Neural cell (in vitro differentiated cells): Measurements from ENCODE around the gene TMEM174. TPM values are rescaled to one million over a fixed set of nuclear protein-coding genes. Genes with fewer than 3 reads are reported as not detected.

ENCODE experiments used
- H2AFZ ChIP-seq: fragments of 200-600, 300-800 bp; sonication (generic), shearing (Covaris generic); 2 replicates; pipeline ENCODE4 v1.6.0; 2014; ENCODE audit warnings: low read depth, mild to moderate bottlenecking, antibody characterized with exemption, low read length, moderate library complexity
- H3F3A ChIP-seq: fragments of 200-600 bp; shearing (Covaris generic); 2 replicates; pipeline ENCODE4 v1.6.1; 2016; ENCODE audit warnings: mild to moderate bottlenecking, moderate library complexity, mixed read lengths, antibody characterized with exemption, low read length; ENCODE audit not compliant: insufficient read depth, poor library complexity, severe bottlenecking
- H3K27ac ChIP-seq: fragments of 200-600, 300-800 bp; sonication (generic), shearing (Covaris generic); 2 replicates; pipeline ENCODE4 v1.5.1; 2014; ENCODE audit warnings: mild to moderate bottlenecking, low read length, moderate library complexity
- H3K27me3 ChIP-seq: fragments of 300-800, 200-600 bp; sonication (generic), shearing (Covaris generic); 2 replicates; pipeline ENCODE4 v1.6.0; 2014; ENCODE audit warnings: mild to moderate bottlenecking, low read depth, low read length, moderate library complexity; ENCODE audit not compliant: insufficient read depth
- H3K36me3 ChIP-seq: fragments of 300-800, 200-600 bp; sonication (generic), shearing (Covaris generic); 2 replicates; pipeline ENCODE4 v1.5.1; 2014; ENCODE audit warnings: mild to moderate bottlenecking, antibody characterized with exemption, low read length, moderate library complexity; ENCODE audit not compliant: insufficient read depth
- H3K4me2 ChIP-seq: fragments of 300-800, 200-600 bp; sonication (generic), shearing (Covaris generic); 2 replicates; pipeline ENCODE4 v1.6.0; 2014; ENCODE audit warnings: mild to moderate bottlenecking, low read length
- H3K4me3 ChIP-seq: fragments of 300-800, 200-600 bp; sonication (generic), shearing (Covaris generic); 2 replicates; pipeline ENCODE4 v1.5.1; 2014; ENCODE audit warnings: mild to moderate bottlenecking, low read length, moderate library complexity
- H3K79me2 ChIP-seq: fragments of 200-600 bp; shearing (Covaris generic); replicated peaks from 2 replicates; pipeline ENCODE4 v1.6.0; 2014; ENCODE audit warnings: mild to moderate bottlenecking, low read length, moderate library complexity; ENCODE audit not compliant: insufficient read depth
- H3K9ac ChIP-seq: fragments of 300-800, 200-600 bp; sonication (generic), shearing (Covaris generic); 2 replicates; pipeline ENCODE4 v1.6.1; 2016; ENCODE audit warnings: mild to moderate bottlenecking, low read length, mixed read lengths
- H3K9me2 ChIP-seq: fragments of 200-600 bp; shearing (Covaris generic); 2 replicates; pipeline ENCODE4 v1.6.1; 2016; ENCODE audit warnings: mild to moderate bottlenecking, low read length, mixed read lengths; ENCODE audit not compliant: insufficient read depth
- H3K9me3 ChIP-seq: fragments of 200-600, 300-800 bp; sonication (generic), shearing (Covaris generic); 2 replicates; pipeline ENCODE4 v1.6.1; 2016; ENCODE audit warnings: mild to moderate bottlenecking, mixed run types, low read length, moderate library complexity, mixed read lengths
- H4K20me1 ChIP-seq: fragments of 200-600 bp; shearing (Covaris generic); 2 replicates; pipeline ENCODE4 v1.6.1; 2016; ENCODE audit warnings: mild to moderate bottlenecking, mixed run types; ENCODE audit not compliant: insufficient read depth
- EP300 ChIP-seq: fragments of 450-650 bp; conservative IDR thresholded peaks from 2 replicates; pipeline ENCODE4 v1.6.1; 2014; ENCODE audit warnings: antibody characterized with exemption, mild to moderate bottlenecking, moderate library complexity; ENCODE audit not compliant: poor library complexity, severe bottlenecking
- EZH2 ChIP-seq: fragments of 200-600, 300-800 bp; shearing (Covaris generic), sonication (generic); IDR thresholded peaks from 2 replicates; pipeline ENCODE4 v1.6.1; 2014; ENCODE audit warnings: antibody characterized with exemption, low read length, borderline replicate concordance, mild to moderate bottlenecking; ENCODE audit not compliant: insufficient read depth, poor library complexity, severe bottlenecking
- MXI1 ChIP-seq: fragments of 450-650 bp; conservative IDR thresholded peaks from 2 replicates; pipeline ENCODE4 v1.6.1; 2014; ENCODE audit warnings: antibody characterized with exemption, mild to moderate bottlenecking; ENCODE audit not compliant: poor library complexity, severe bottlenecking
- RAD21 ChIP-seq: fragments of 450-650 bp; conservative IDR thresholded peaks from 2 replicates; pipeline ENCODE4 v1.6.1; 2014; ENCODE audit warnings: antibody characterized with exemption, mild to moderate bottlenecking, moderate library complexity
- REST ChIP-seq: IDR thresholded peaks from 2 replicates; pipeline ENCODE4 v1.6.1; 2012; ENCODE audit warnings: borderline replicate concordance
- SMC3 ChIP-seq: fragments of 450-650 bp; conservative IDR thresholded peaks from 2 replicates; pipeline ENCODE4 v1.6.1; 2014; ENCODE audit warnings: antibody characterized with exemption, mild to moderate bottlenecking, moderate library complexity; ENCODE audit not compliant: poor library complexity
- TAF1 ChIP-seq: IDR thresholded peaks from 2 replicates; pipeline ENCODE4 v1.6.1; 2012; ENCODE audit warnings: low read depth
- polyA plus RNA-seq: library from polyadenylated mRNA; depleted of rRNA; stranded (reverse); fragments of >200 nt; gene quantifications from 2 replicates; pipeline ENCODE4 v1.2.3, GENCODE V29; 2014
- TF ChIP-seq, protein P1 (sequence below): fragments of 450-650 bp; IDR thresholded peaks from 2 replicates; pipeline ENCODE4 v1.5.1; 2014; ENCODE audit warnings: antibody characterized with exemption, mild to moderate bottlenecking, moderate library complexity; ENCODE audit not compliant: poor library complexity, severe bottlenecking

The TMEM174 gene
- polyA plus RNA-seq, 1 donor from 2014 or later: not detected

- H3K79me2 ChIP-seq: no peaks in the 10 kb centered on the region
- H3K4me2 ChIP-seq: no peak overlapping the region
- no peaks in the 10 kb centered on the region for H3K9me2 ChIP-seq
- no peak for TF ChIP-seq TAF1
- TF ChIP-seq EP300: no peak
- no peaks in the 10 kb centered on the region for H3K9me3 ChIP-seq
- no peak overlapping the region for H2AFZ ChIP-seq
- H3K27me3 ChIP-seq: no peaks in the 10 kb centered on the region
- H3K27ac ChIP-seq: no peak overlapping the region
- H3K9ac ChIP-seq: no peak overlapping the region
- no peaks in the 10 kb centered on the region for H3F3A ChIP-seq
- no peaks in the 10 kb centered on the region for H3K36me3 ChIP-seq
- H3K4me3 ChIP-seq: no peak overlapping the region
- H4K20me1 ChIP-seq: no peaks in the 10 kb centered on the region
These were observed 10.5 kb downstream of the TMEM174 start for GRCh38 chr5:73183481-73183891.

GRCh38 chr5:73186976-73187375 is 14.0 kb downstream of the TMEM174 start:
- Histone ChIP-seq H3K36me3 (no peaks in the 10 kb centered on the region), H3F3A (no peaks in the 10 kb centered on the region), H3K27me3 (no peaks in the 10 kb centered on the region), H3K4me3 (no peak overlapping the region), H3K9me2 (no peaks in the 10 kb centered on the region), H3K9ac (no peak overlapping the region), H3K27ac (no peak overlapping the region), H2AFZ (no peak overlapping the region), H4K20me1 (no peaks in the 10 kb centered on the region), H3K9me3 (no peaks in the 10 kb centered on the region), H3K4me2 (no peak overlapping the region), H3K79me2 (no peaks in the 10 kb centered on the region)
- TF ChIP-seq SMC3 (no peak), EZH2 (no peak), RAD21 (no peak), REST (no peak), MXI1 (no peak), TAF1 (no peak), EP300 (no peak)
- TF ChIP-seq, protein P1, sequence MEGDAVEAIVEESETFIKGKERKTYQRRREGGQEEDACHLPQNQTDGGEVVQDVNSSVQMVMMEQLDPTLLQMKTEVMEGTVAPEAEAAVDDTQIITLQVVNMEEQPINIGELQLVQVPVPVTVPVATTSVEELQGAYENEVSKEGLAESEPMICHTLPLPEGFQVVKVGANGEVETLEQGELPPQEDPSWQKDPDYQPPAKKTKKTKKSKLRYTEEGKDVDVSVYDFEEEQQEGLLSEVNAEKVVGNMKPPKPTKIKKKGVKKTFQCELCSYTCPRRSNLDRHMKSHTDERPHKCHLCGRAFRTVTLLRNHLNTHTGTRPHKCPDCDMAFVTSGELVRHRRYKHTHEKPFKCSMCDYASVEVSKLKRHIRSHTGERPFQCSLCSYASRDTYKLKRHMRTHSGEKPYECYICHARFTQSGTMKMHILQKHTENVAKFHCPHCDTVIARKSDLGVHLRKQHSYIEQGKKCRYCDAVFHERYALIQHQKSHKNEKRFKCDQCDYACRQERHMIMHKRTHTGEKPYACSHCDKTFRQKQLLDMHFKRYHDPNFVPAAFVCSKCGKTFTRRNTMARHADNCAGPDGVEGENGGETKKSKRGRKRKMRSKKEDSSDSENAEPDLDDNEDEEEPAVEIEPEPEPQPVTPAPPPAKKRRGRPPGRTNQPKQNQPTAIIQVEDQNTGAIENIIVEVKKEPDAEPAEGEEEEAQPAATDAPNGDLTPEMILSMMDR: no peak
